ENCODE measurements around the gene FCN1.

DNA sequence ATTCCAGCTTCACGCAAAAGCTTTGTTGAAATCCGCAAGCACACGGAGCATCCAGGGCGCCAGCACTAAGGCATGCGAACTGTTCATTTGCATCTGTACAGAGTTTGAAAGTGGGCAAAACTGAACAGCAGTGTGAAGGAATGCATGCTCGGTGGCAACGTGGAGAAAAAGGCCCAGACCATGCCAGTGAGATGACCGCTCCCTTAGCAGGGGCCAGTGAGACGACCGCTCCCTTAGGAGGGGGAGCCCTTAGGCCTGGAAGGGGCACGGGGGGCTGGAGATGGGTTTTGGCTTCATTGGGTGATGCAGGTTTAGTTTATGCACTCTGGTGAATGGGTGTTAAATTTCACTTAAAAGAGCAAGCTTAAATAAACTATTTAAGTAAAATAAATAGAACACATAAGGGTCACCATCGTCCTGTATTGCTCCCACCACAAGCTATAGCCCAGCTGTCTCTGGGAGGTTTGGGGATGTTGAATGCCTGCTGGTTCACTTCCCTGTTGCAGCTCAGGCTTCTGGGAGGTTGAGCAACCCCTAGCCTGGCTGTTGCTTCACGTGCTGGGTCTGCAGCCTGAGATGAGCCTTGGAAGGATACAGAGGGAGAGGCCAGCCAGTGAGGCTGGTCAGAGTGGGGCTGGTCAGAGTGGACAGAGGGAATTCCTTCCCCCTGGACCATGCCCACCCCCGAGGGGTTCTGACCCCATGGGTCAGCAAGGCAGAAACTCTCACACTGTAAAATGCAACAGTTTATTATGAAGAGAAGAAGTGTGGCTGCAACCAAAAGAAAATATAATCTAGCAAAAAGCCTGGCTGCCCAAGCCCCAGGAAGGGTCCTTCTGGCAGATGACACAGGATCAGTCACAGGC lies 4.6 kb upstream of the FCN1 start:
- TF ChIP-seq CTCF (IDR thresholded peaks at IDR 0.05) (no peak), POLR2A (IDR thresholded peaks at IDR 0.05) (no peak)
